Measurements from ENCODE around the gene SPATA6L. TPM values are rescaled to one million over a fixed set of nuclear protein-coding genes. Genes with fewer than 3 reads are reported as not detected.
"Not testable (repeated sequence)": the region's sequence is repeated elsewhere in the genome, so short reads cannot be mapped to it uniquely, and the experiment has no call there.

SPATA6L gene
- polyA plus RNA-seq, 4 donors, result 2.5 to 4.3 (median 3.4) TPM

DNA sequence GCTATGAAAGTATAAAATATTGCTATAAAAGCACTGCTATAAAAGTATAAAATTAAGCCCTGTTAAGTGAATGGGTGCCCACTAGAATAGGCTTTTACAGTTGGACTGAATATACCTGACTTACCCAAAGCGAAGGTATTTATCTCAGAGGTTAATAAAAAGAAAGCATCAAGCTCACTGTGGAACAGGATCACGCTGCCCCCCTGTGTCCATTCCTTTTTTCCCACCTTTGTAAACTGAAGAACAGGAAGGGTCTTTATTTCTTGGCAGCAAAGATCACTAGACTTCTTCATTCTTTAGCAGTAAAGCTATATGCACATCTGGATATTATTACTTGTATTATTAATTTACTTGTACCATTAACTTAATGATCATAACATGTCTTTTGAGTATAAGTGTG is 26.3 kb downstream of the SPATA6L start:
- DNase-seq (ENCODE audit: low read depth in 4 of 4, low spot score in 3 of 4), result no peak

DNA sequence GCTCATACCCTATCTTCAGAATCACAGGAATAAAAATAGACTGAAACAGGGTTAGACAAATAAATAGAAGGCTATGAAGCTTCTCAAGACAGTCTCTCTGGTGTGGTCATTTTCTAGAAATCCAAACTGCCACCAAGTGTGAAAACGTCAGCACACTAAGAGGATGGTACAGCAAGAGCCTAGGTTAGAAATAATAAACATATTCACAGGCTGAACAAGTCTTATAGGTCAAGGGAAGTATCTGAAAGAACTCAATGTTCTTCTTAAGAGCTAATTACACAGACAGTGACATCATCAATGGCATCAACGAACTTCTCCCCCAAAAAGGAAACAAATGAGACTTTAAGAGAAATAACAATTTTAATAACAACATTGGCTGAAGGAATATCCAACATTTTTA is 26.9 kb downstream of the SPATA6L start:
- DNase-seq (ENCODE audit: low read depth in 4 of 4, low spot score in 3 of 4), result no peak

DNA sequence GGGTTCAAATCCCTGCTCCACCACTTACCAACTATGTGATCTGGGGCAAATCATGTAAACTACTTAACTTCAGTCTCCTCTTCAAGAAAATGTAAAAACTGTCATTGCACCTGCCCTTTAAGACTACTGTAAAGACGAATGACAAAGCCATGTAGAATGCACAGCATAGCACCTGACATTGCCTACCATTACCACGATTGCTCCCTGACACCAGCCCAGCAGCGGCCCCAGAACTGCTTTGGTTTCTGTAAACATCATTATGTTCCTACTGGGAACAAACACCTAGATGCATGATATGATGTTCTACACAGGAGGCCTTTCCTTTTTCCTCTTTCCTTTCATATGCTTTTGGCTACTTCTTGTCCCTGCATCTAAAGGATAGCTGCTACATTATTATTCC is 27.3 kb downstream of the SPATA6L start:
- no peak for DNase-seq (ENCODE audit: low read depth in 4 of 4, low spot score in 3 of 4)

DNA sequence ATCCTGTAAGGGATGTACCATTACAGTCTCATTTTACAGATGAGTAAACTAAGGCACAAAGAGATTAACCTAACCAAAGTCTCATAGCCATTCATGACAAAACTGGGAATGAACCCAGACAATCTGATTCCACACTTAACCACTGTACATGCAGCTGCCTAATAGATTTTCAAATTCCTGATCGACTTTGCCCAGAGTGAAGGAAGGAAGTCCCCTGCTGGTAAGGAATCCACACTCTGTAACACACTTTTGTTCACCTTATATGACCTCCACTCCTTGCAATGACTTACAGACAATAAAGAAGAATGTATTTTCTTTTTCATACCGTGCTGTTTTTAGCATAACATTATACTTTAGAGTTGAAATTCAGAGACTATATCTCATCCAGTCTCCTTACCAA is 35.4 kb downstream of the SPATA6L start:
- DNase-seq (ENCODE audit: low read depth in 4 of 4, low spot score in 3 of 4), result no peak

DNA sequence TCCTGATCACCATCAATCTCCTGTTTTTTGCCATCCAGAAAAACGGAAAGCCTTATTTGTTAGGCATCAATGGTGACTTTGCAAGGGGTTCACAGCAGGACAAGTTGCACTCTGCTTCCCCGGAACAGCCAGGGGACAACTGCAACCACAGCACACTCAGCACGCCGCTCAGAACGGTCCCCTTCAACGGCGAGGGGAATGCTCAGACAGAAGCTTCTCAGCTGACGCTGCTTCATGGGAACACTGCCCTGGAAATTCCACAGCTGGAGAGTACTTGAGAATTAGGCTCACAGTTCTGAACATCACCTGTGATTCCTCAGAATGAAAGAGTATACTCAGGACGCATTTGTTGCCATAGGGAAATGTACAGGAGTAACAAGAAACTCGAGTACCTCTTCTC is 44.3 kb downstream of the SPATA6L start:
- no peak for DNase-seq (ENCODE audit: low read depth in 4 of 4, low spot score in 3 of 4)

DNA sequence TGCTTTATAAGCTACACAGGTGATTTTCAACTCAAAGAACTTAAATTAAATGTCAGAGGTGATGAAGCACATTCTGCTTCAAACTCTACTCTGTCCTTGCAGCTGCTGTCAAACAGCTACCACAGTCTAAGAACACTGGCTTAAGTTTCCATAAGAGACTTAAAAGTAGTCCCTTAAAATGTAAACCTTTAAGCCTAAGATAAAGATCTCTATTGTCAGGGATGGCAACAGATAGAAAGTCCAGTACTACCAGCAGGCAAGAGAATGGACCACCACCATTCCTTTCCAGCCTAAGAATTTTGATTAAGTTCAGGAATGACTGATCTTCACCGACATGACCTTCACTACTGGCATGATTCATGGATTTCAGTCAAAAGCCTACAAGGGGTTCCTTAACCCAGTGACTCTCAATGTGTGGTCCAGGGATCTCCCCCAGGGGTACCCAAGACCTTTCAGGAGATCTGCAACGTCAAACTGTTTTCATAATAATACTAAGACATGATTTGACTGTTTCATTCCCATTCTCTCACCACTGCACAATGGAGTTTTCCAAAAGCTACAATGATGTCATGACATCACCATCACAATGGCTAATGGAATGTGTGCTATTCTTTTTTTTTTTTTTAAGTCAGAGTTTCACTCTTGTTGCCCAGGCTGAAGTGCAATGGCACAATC is 45.3 kb downstream of the SPATA6L start:
- no peak for DNase-seq (ENCODE audit: low read depth in 4 of 4, low spot score in 3 of 4)

DNA sequence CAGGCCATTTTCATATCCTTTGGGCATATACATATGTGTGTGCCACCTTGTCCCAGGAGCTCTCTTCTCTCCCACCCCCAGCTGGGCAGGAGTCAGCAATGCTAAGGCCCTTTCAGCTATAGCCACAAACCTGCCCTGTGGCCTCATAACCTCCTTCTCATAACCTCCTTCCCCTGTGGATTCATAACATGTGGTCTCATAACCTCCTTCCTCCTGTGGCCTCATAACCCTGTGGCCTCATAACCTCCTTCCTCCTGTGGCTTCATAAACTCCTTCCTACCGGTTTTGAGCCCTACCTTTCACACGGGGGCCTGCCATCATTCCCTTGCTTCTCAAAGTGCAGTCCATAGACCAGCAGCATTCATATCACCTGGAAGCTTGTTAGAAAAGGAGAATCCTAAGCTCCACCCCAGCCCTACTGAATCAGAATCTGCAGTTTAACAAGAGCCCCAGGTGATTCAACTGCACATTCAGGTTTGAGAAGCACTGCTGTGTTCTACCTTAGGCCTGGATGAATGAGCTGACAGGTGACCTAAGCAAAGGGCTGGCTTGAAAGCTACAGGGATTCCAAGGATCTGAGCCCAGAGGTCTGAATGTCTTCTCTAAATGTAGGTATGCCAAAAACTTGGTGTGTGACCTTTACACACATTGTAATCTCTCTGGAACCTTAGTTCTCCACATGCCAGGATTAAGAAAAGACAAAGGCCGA is 46.1 kb downstream of the SPATA6L start:
- no peak for DNase-seq (ENCODE audit: low read depth in 4 of 4, low spot score in 3 of 4)

DNA sequence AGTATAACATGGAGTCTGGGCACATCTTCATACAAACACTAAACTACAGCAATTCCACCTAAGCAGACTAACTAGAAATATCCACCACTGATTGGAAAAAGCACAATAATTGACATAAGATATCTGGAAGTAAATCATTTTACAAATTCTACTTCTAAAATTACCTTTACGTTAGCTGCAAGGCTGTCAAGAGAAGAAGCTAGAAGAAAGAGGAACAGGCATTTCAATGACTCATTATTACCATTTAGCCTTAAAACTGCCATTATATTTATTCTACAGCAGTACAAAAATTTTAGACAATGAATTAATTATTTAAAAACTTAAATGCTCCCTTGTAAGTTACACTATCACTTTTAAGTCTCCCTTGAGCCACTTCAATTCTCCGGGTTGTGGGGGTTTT is 47.6 kb downstream of the SPATA6L start:
- DNase-seq (ENCODE audit: low read depth in 4 of 4, low spot score in 3 of 4), result no peak

DNA sequence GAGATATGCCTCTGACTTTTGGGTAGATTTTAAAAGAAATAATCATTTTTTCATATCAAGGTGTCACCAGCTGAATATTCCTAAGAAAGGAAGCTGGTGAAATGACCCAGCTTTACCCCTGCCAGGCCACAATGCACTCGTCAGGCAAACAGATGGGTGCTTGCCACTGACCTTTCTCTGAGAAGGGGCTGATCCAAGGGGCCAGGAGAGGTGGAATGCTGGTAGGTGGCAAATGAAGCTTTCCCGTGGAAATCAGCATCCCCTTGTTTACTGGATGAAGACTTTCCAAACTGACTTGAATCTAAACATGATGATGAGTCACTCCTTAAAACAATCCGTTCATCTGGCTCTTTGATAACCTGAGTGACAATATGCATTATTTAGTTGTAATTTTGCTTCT is 48.5 kb downstream of the SPATA6L start:
- DNase-seq (ENCODE audit: low read depth in 4 of 4, low spot score in 3 of 4), result no peak

DNA sequence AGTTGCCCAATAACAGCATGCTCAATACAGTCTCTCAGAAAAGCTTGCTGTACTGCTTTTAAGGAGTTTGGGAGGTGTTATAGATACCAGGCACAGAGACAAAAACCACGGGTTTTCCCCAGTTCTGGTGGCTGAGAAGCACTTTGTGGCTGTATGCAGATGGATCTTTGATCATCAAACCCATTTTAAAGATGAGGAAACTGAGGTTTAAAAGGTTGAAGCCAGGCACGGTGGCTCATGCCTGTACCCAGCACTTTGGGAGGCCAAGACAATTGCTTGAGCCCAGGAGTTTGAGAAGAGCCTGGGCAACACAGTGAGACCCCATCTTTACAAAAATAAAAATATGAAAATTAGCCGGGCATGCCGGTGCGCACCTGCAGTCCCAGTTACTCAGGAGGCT is 50.5 kb downstream of the SPATA6L start:
- no peak for DNase-seq (ENCODE audit: low read depth in 4 of 4, low spot score in 3 of 4)

DNA sequence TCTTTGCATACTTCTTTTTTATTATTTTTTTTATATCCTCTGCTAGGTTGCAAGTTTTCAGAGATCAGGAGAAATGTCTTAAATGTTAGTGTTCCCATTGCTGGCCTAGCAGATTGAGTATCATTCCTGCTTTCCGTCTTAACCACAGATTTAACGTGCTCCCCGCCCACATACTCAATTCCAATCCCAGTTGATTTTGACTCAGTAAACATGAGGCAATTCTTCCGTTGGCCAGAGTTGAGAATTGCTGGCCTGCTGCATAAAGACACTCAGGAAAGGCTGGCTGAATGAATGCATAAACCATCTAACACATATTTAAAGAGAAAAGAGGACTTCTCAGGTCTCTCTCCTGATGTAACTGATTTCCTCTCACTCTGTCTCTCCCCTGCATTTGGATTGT is 51.0 kb downstream of the SPATA6L start:
- no peak for DNase-seq (ENCODE audit: low read depth in 4 of 4, low spot score in 3 of 4)

DNA sequence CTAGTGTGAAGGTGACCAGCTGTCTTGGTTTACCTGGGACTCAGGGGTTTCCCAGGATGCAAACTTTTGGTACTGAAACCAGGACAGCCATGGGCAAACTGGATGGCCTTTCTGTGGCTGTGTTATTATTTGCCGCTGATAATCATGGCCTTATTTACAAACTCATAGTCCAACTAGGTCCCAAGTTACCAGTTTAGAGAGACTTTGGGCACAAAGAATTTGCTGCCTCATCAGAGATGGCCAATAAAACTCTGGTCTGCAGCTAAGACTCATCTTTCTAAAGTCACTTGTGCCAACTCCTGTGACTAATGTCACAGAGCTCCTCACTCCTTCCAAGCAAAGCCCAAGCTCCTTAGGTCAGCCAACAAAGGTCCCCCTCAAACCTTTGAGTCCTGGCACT is 51.7 kb downstream of the SPATA6L start:
- DNase-seq (ENCODE audit: low read depth in 4 of 4, low spot score in 3 of 4), result no peak

DNA sequence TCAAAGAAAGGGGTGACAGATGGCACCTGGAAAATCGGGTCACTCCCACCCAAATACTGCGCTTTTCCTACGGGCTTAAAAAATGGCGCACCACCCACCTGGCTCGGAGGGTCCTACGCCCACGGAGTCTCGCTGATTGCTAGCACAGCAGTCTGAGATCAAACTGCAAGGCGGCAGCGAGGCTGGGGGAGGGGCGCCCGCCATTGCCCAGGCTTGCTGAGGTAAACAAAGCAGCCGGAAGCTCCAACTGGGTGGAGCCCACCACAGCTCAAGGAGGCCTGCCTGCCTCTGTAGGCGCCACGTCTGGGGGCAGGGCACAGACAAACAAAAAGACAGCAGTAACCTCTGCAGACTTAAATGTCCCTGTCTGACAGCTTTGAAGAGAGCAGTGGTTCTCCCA is 60.2 kb downstream of the SPATA6L start:
- DNase-seq (ENCODE audit: low read depth in 4 of 4, low spot score in 3 of 4), result not testable (repeated sequence)

DNA sequence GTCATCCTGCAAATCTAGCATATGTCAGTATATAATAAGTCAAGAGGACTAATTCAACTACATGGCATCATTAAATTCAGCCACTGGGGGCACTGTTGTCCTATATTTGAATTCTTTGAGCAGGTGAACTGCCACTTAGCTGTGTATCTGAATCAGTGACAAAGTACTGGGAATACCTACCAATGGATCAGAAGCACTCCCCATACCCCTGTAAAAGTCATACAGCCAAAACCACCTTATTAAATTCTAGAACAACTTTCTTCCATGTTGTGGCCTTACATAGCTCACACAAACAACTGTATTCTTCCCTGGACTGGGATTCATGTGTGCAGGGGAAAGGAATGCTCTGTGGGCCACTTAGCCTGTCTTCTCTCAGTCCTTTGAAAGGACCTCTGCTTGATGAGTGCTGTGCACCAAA is 61.6 kb downstream of the SPATA6L start:
- peak; percentile 52 to 57 (median 54) for DNase-seq (ENCODE audit: low read depth in 4 of 4, low spot score in 3 of 4)

DNA sequence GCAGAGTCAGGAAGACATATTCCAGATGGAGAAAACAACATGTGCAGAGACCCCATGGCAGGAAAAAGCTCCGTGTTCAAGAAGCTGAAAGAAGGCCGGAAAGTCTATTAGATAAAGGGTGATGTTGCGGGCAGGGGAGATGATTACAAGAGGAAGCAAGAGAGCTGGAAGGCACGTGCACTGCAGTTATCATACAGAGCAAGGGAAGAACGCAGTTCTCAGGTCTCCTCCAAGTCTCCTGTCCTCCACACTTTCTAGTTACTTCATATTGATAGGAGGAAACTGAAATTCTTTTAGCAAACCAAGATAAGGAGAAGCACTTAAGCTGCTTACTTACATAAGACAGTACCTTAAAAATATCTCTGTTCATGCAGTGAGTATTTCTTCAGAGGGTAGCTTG is 62.5 kb downstream of the SPATA6L start:
- DNase-seq (ENCODE audit: low read depth in 4 of 4, low spot score in 3 of 4), result no peak

DNA sequence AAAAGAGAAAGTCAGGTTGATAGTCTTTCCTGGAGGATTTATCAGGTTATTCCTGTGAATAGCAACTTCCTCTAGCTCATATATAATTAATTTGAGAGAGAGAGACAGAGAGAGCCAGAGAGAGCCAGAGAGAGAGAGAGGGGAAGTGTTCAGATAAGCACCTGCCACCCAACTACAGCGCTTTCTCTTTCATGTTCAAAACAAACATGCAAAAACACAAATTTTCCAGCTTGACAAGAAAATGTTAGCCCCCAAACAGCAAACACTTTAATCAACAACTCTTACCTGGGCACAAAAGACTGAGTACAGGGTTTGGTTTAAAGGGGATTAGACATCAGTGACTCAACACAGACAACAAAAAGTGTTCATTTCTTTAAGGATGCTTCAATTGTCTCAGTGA is 65.9 kb downstream of the SPATA6L start:
- DNase-seq (ENCODE audit: low read depth in 4 of 4, low spot score in 3 of 4), result no peak

DNA sequence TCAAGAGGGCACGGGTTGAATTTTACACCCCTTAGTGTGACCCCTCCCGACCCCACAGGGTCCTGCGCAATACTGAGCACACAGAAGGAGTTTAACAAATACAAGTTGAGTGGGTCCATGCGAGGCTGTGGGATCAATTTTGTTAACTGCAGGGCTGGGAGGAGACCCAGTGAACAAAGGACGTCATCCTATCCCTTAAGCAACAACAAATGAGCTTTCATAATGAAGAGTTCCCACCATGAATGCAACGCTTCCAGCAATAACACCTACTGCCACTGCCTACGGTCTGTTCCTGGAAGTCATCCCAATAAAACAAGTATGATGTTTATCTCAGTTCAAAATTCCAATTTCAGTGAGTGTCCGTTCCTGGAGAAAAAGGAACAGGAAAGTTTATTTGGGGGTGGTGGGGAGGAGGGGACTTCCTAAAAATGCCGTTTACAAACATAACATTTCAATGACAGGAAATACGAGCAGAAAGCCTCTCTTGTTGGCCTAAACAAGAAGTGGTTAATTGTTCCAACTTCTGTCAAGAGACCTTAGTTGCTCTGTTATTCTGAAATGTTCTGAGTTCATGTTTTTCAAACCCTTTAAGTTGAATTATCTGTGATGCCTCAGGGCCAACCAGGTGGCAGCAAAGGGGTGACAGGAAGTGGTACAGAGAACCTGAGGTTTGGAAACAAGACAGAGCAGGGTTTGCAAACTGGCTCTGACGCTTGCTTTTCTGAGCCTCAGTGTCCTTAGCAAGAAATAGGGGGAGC is 69.9 kb downstream of the SPATA6L start:
- no peak for DNase-seq (ENCODE audit: low read depth in 4 of 4, low spot score in 3 of 4)

DNA sequence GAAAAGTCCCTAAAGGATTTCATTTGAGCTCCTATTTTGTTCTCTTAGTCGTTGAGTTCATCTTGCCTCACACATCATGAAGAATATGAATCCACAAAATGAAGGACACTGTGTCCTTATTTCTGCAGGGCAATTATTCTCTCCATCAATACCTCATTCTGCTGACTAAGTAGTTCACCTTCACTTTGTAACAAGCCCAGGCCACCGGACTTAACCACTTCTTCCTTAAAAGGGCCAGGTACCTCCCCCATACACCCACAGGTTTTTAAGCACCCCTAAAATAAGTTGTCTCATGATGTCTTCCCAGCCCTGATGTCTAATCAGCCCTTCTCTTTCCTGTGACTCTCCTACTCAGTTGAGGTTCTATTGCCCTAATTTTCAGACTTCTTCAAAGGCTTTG is 71.3 kb downstream of the SPATA6L start:
- no peak for DNase-seq (ENCODE audit: low read depth in 4 of 4, low spot score in 3 of 4)

DNA sequence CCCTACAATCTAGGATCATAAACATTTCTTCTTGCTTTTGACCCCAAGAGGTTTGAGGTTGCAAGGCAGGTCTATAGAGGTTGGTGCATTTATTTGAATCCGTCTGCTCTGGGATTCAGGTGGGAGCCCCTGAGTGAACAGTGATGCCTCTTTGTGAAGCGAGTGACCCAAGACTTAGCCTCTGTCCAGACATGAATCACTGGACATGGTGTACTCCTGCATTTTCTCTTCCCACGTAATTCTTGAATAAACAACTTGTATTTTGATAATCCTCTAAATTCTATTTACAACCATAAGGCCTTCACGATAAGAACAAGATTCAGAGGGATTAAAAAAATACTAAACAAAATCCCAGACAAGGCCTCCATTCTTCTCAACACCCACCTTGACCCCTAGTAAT is 71.7 kb downstream of the SPATA6L start:
- no peak for DNase-seq (ENCODE audit: low read depth in 4 of 4, low spot score in 3 of 4)

DNA sequence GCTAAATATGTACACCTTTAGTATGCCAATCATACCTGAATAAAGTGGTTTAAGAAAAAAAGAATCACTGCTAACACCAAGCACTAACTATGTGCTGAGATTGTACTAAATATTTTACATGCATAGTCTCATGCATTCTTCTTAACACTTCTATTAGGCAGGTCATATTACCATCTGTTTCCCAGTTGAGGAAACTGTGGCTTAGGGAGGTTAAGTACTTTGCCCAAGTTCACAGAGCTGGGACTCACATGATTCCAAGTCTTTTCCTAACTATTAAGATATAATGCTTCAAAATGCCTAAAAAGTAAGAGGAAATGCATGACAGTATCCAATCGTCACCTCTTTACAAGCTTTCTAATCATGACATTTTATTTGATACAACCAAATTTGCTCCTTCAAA is 73.4 kb downstream of the SPATA6L start:
- DNase-seq (ENCODE audit: low read depth in 4 of 4, low spot score in 3 of 4), result no peak

DNA sequence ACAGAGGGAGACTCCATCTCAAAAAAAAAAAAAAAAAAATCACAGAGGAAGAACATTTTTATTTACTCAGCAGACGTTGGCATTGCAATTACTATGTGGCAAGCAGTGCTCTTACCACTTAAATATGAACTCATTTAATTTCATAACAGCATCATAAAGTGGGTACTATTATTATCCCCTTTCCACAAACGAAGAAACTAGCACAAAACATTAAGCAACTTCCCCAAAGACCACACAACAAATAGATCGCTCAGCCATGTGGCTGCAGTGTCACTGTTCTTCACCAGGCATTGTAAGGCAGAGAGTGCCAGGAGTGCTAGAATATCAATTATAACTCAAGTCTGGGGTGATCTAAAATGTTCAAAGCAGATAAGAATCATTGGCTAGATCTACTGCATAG is 74.0 kb downstream of the SPATA6L start:
- no peak for DNase-seq (ENCODE audit: low read depth in 4 of 4, low spot score in 3 of 4)

DNA sequence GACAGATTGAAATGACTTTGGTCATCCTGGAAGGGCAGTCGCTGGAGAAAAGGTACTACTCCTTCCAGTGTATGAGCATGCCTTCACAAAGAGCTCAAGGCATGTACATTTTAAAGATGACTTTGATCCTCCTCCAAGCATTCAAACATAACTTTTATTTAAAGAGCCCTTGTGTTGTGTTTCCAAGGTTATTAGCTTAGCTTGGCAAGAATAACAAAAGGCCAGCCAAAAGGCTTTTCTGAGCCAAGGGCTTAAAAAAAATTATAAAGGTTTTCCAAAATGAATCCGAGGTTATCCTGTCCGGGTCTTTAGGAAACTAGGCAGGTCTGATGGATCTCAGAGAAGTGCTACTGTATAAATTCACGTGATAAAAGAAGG is 75.2 kb downstream of the SPATA6L start:
- no peak for DNase-seq (ENCODE audit: low read depth in 4 of 4, low spot score in 3 of 4)

Measured in right renal pelvis (tissue), 4 donors.